Left cardiac atrium (tissue), 4 donors: ENCODE measurements around the gene ITGA6. TPM values are rescaled to one million over a fixed set of nuclear protein-coding genes. Genes with fewer than 3 reads are reported as not detected.
"Not testable (repeated sequence)": the region's sequence is repeated elsewhere in the genome, so short reads cannot be mapped to it uniquely, and the experiment has no call there.

Experiments
- ATAC-seq, 2 donors: fragments of 200-7000 bp; cut with Tn5 transposase; one replicate each; pipeline ENCODE4 v1.9.1; 2020; ENCODE audit warnings: mild to moderate bottlenecking in 2 of 2, moderate library complexity in 2 of 2
- DNase-seq: peaks from one replicate; pipeline ENCODE4 v3.0.0-alpha.2; 2020
- intact Hi-C, 2 donors: fragments of 100-400 bp; cut with DNase I; formaldehyde crosslinking; loops; one replicate each; pipeline versions ENCODE4 v1.14.1 to v1.15.1; 2022 to 2023
- total RNA-seq, 2 donors: library from RNA; stranded (reverse); fragmentation: NEBNext Ultra II Directional; extraction: Animal tissue kit (Norgen Biotek cat#: 25700); gene quantifications; one replicate each; pipeline ENCODE4 v1.2.1, GENCODE V29; 2021
- donor health status: DM: no; HTN: yes; CAD: no.
- donor health status: DM: no; HTN: yes; CAD: no; lungs with severe emphysema.
- donor health status: DM: yes; HTN: yes; CAD: no.
- donor health status: Dilated cardiomyopathy.

The ITGA6 gene
- total RNA-seq, 2 donors from 2014 or later = 47.0 to 53.3 TPM

- no peak for ATAC-seq
- intact Hi-C loops = no loop called here
- no peak for DNase-seq
Observed at GRCh38 chr2:172545408-172546075, 118.2 kb downstream of the ITGA6 start.

DNA sequence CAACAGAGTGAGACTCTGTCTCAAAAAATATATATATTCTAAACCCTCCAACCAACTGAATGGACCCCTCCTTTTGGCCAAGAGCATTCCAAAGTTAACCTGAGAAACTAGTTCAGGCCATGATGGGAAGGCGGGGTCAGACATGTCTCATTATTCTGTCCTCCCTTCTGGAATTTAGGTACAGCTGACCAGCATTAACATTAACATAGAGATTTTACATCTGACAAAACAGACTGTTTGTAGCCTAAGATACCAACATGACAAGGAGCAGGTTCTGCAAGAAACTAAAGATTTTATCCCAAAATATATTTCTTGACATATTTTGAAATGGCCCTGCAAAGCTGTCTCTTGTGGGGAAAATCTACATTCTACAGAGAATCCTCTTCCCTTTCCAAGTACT is 121.7 kb downstream of the ITGA6 start:
- DNase-seq (no peak), ATAC-seq (no peak)
- intact Hi-C loops = no loop called here

DNA sequence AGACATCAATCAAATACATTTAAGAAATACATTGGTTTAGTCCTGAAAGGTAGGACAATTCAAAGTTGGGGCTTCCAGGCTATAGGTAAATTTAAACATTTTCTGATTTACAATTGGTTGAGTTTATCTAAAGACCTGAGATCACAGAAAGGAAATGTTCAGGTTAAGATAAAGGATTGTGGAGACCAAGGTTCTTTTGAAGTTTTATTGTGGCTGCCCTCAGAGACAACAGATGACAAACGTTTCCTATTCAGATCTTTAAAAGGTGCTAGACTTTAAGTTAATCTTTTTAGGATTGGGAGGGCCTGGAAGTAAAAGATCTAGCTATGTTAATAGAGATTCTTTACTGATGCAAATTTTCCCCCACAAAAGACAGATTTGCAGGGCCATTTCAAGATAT is 122.4 kb downstream of the ITGA6 start:
- DNase-seq, intact Hi-C loops, ATAC-seq: not testable (repeated sequence)

DNA sequence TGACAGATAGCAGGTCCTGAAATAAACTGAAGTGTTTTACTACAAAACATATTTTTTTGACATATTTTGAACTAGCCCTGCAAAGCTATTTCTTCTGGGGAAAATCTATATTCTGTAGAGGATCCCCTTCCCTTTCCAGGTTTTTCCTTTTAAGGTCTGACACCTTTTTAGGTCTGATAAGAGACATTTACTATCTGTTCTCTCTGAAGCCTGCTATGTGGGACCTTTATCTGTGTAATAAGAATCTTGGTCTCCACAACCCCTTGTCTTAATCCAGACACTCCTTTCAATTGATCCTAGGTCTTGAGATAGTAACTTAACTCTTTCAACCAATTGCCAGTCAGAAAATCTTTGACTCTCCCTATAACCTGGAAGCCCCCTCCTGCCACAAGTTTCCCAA is 123.0 kb downstream of the ITGA6 start:
- intact Hi-C loops = no loop called here
- no peak for ATAC-seq

GRCh38 chr2:172551271-172551670 is 123.9 kb downstream of the ITGA6 start:
- ATAC-seq (no peak), DNase-seq (no peak)
- intact Hi-C loops = no loop called here

More for the DNA sequence above, 123.0 kb downstream of the ITGA6 start:
- DNase-seq = no peak

GRCh38 chr2:172552547-172553291 is 125.3 kb downstream of the ITGA6 start:
- DNase-seq = no peak
- no peak for ATAC-seq
- intact Hi-C loops = no loop called here

DNA sequence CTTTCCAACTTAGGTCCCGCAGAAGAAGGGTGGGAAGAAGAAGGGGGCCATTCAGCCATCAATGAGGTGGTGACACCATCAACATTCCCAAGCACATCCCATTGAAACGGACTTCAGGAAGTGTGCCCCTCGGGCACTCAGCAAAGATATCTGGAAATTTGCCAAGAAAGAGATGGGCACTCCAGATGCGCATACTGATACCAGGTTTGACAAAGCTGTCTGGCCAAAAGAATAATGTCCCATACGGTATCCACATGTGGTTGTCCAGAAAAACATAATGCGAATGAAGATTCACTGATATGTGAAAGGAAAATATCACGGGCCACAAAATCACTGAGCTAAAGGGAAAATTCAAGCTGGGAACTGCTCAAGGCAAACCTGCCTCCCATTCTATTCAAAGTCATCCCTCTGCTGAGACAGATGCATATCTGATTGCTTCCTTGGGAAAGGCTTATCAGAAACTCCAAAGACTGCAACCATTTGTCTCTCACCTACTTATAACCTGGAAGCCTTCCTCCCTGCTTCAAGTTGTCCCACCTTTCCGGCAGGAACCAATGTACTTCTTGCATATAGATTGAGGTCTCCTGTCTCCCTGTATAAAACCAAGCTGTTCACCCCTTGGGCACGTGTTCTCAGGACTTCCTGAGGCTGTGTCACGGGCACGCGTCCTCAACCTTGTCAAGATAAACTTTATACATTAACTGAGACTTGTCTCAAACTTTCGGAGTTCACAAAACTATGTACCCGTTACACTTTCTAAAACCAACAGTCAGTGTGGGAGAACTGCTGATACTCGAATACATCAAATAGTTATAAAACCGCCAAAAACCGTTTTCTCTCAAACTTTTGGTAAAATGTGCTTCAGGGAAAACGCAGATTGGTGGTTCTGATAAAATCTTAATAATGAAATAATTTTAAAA is 127.2 kb downstream of the ITGA6 start:
- DNase-seq (no peak), ATAC-seq (no peak)
- intact Hi-C loops = no loop called here

DNA sequence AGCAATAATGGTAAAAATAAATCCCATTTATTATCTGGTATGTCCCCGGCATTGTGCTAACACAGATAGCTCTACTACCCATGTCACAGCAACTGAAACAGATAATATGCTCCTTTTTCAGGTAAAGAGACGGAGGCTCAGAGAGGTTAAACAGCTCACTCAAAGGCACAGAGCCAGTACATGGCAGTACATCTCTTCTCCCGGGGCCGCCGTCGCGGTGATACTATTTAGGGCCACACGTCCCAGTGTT is 127.8 kb downstream of the ITGA6 start:
- ATAC-seq (no peak), DNase-seq (no peak)
- intact Hi-C loops = no loop called here

Other genes with a start within 250 kb of the ITGA6 start
- 10 to 100 TPM; 24.9 to 48.4 TPM for gene PDK1, start 128.5 kb downstream of the ITGA6 start, total RNA-seq